IMR-90 (cell line): ENCODE data around the gene PEX6. TPM values are rescaled to one million over a fixed set of nuclear protein-coding genes. Genes with fewer than 3 reads are reported as not detected.

Experiments used
- ATAC-seq: fragments of 200-7000 bp; cut with Tn5 transposase; 2 replicates; pipeline ENCODE4 v1.9.1; 2020; ENCODE audit warnings: low read depth, mild to moderate bottlenecking, moderate library complexity
- BruUV-seq: library from RNA; stranded (reverse); fragments of 400-500 nt; replicated peaks from 2 replicates; lab custom pipeline; 2021; lab: Mats Ljungman, UMichigan
- CTCF ChIA-PET: fragments of 300-600 bp; formaldehyde crosslinking; extraction: SDS; loops from one replicate; lab custom pipeline; 2021; ENCODE audit warnings: antibody characterized with exemption; lab: Yijun Ruan, JAX
- POLR2A ChIA-PET: fragments of 300-600 bp; sonication (Branson Sonifier 250); formaldehyde crosslinking; loops from one replicate; lab custom pipeline; 2022; ENCODE audit warnings: antibody characterized with exemption; ENCODE audit not compliant: unreplicated experiment; lab: Charles Lee
- DNase-seq: peaks from one replicate; pipeline ENCODE4 v3.0.0; 2013
- H2AFZ ChIP-seq: replicated peaks from 2 replicates; pipeline ENCODE3; 2013; ENCODE audit warnings: low read length, mild to moderate bottlenecking; ENCODE audit not compliant: poor library complexity
- H2AK5ac ChIP-seq: 2 replicates; pipeline ENCODE4 v1.6.1; 2013; ENCODE audit warnings: low read depth, low read length, inconsistent platforms
- H2AK9ac ChIP-seq: replicated peaks from 2 replicates; pipeline ENCODE3; 2013; ENCODE audit warnings: mild to moderate bottlenecking, low read depth, low read length, moderate library complexity; ENCODE audit not compliant: poor library complexity
- H2BK120ac ChIP-seq: 2 replicates; pipeline ENCODE4 v1.6.1; 2013; ENCODE audit warnings: low read depth, low read length, inconsistent platforms
- H2BK15ac ChIP-seq: 3 replicates; pipeline ENCODE4 v1.6.1; 2013; ENCODE audit warnings: low read depth, low read length, inconsistent platforms
- H2BK20ac ChIP-seq: 2 replicates; pipeline ENCODE4 v1.6.1; 2013; ENCODE audit warnings: low read depth, mild to moderate bottlenecking, inconsistent platforms, low read length, moderate library complexity
- H2BK5ac ChIP-seq: 2 replicates; pipeline ENCODE4 v1.6.1; 2013; ENCODE audit warnings: mild to moderate bottlenecking, low read depth, low read length, inconsistent platforms; ENCODE audit not compliant: poor library complexity, severe bottlenecking
- H3K14ac ChIP-seq: replicated peaks from 2 replicates; pipeline ENCODE4 v1.6.1; 2013; ENCODE audit warnings: low read depth, low read length, inconsistent platforms
- H3K18ac ChIP-seq: 2 replicates; pipeline ENCODE4 v1.6.1; 2013; ENCODE audit warnings: low read depth, low read length, control low read depth
- H3K23ac ChIP-seq: 2 replicates; pipeline ENCODE4 v1.6.1; 2013; ENCODE audit warnings: low read depth, low read length, inconsistent platforms
- H3K27ac ChIP-seq: 2 replicates; pipeline ENCODE4 v1.5.1; 2013; ENCODE audit warnings: mild to moderate bottlenecking, control low read depth, low read length; ENCODE audit not compliant: insufficient read depth
- H3K27me3 ChIP-seq: 2 replicates; pipeline ENCODE4 v1.6.1; 2013; ENCODE audit warnings: low read length; ENCODE audit not compliant: control insufficient read depth, insufficient read depth
- H3K36me3 ChIP-seq: 2 replicates; pipeline ENCODE4 v1.6.1; 2013; ENCODE audit warnings: low read length, mixed read lengths; ENCODE audit not compliant: control insufficient read depth, insufficient read depth
- H3K4ac ChIP-seq: 2 replicates; pipeline ENCODE4 v1.6.1; 2013; ENCODE audit warnings: low read depth, low read length, inconsistent platforms
- H3K4me1 ChIP-seq: 2 replicates; pipeline ENCODE4 v1.6.1; 2013; ENCODE audit warnings: low read length, mixed read lengths; ENCODE audit not compliant: control insufficient read depth, insufficient read depth
- H3K4me2 ChIP-seq: 2 replicates; pipeline ENCODE4 v1.6.1; 2013; ENCODE audit warnings: low read depth, mild to moderate bottlenecking, control low read depth, low read length, moderate library complexity
- H3K4me3 ChIP-seq: 2 replicates; pipeline ENCODE4 v1.5.1; 2013; ENCODE audit warnings: low read depth, mild to moderate bottlenecking, control low read depth, low read length, moderate library complexity; ENCODE audit not compliant: insufficient read depth
- H3K56ac ChIP-seq: 2 replicates; pipeline ENCODE4 v1.6.1; 2013; ENCODE audit warnings: low read length, inconsistent platforms; ENCODE audit not compliant: insufficient read depth; ENCODE audit errors: extremely low read depth
- H3K79me1 ChIP-seq, 2 experiments: 2 replicates each; pipeline ENCODE4 v1.6.1; 2013; ENCODE audit warnings: low read length in 2 of 2, inconsistent platforms in 1 of 2, low read depth in 1 of 2
- H3K9ac ChIP-seq: 2 replicates; pipeline ENCODE4 v1.6.1; 2013; ENCODE audit warnings: low read depth, low read length, control low read depth
- H3K9me1 ChIP-seq: 2 replicates; pipeline ENCODE4 v1.6.1; 2013; ENCODE audit warnings: low read length, inconsistent platforms; ENCODE audit not compliant: insufficient read depth
- H3K9me3 ChIP-seq: 2 replicates; pipeline ENCODE4 v1.6.1; 2013; ENCODE audit warnings: low read length; ENCODE audit not compliant: control insufficient read depth, insufficient read depth
- H4K20me1 ChIP-seq: 2 replicates; pipeline ENCODE4 v1.6.1; 2013; ENCODE audit warnings: low read length, inconsistent platforms; ENCODE audit not compliant: insufficient read depth
- H4K5ac ChIP-seq: 2 replicates; pipeline ENCODE4 v1.6.1; 2013; ENCODE audit warnings: mild to moderate bottlenecking, low read depth, low read length, control low read depth
- H4K8ac ChIP-seq, 2 experiments: 2 replicates each; pipeline ENCODE4 v1.6.1; 2013; ENCODE audit warnings: low read depth in 2 of 2, low read length in 2 of 2, control low read depth in 1 of 2, inconsistent platforms in 1 of 2
- H4K91ac ChIP-seq: 2 replicates; pipeline ENCODE4 v1.6.1; 2013; ENCODE audit warnings: low read depth, low read length, inconsistent platforms; ENCODE audit not compliant: insufficient read depth
- BHLHE40 ChIP-seq: fragments of 150-350 bp; IDR thresholded peaks from 2 replicates; pipeline ENCODE4 v1.6.1; 2016; ENCODE audit warnings: mild to moderate bottlenecking, low read depth, low read length
- CHD1 ChIP-seq: IDR thresholded peaks from 2 replicates; pipeline ENCODE4 v1.6.1; 2012; ENCODE audit warnings: low read depth, low read length, improper control_type of control experiment
- ELK1 ChIP-seq: fragments of 150-350 bp; IDR thresholded peaks from 2 replicates; pipeline ENCODE4 v1.6.1; 2016; ENCODE audit warnings: low read depth, mild to moderate bottlenecking, low read length, moderate library complexity, borderline replicate concordance
- MXI1 ChIP-seq: IDR thresholded peaks from 2 replicates; pipeline ENCODE4 v1.6.1; 2012; ENCODE audit warnings: low read depth, mild to moderate bottlenecking, low read length, moderate library complexity, borderline replicate concordance
- NFE2L2 ChIP-seq: fragments of 150-350 bp; IDR thresholded peaks from 2 replicates; pipeline ENCODE4 v1.6.1; 2016; ENCODE audit warnings: low read depth, mild to moderate bottlenecking, low read length
- POLR2A ChIP-seq: IDR thresholded peaks from 2 replicates; pipeline ENCODE4 v1.6.1; 2012; ENCODE audit warnings: mild to moderate bottlenecking, low read depth, low read length
- WGBS, 2 experiments: methylation state at CpG; one replicate each; pipeline versions ENCODE4 v1.1.5 to v1.1.7; 2013; ENCODE audit warnings: missing lambda C conversion rate in 2 of 2; ENCODE audit not compliant: insufficient read length in 1 of 2; ENCODE audit errors: extremely low coverage in 2 of 2; 5-methylcytosine and 5-hydroxymethylcytosine counted together
- dilution Hi-C: fragments of 300-500 bp; cut with HindIII; formaldehyde crosslinking; loops from one replicate; pipeline ENCODE4 v1.14.3; 2018; ENCODE audit warnings: low sequenced_read_pairs; ENCODE audit not compliant: unreplicated experiment
- in situ Hi-C: fragments of 300-500 bp; cut with MboI; formaldehyde crosslinking; loops from 3 replicates; pipeline ENCODE4 v1.14.3; 2019; ENCODE audit warnings: low sequenced_read_pairs, inconsistent platforms, mixed read lengths
- intact Hi-C: fragments of 100-400 bp; cut with micrococcal nuclease; formaldehyde crosslinking; loops from 2 replicates; pipeline ENCODE4 v1.10.0; 2022
- polyA plus RNA-seq, 3 experiments: library from polyadenylated mRNA; depleted of rRNA; stranded (reverse); fragments of >200 nt; gene quantifications; 2 replicates each; pipeline ENCODE4 v1.2.3, GENCODE V29; 2012; ENCODE audit warnings: low replicate concordance in 1 of 3
- total RNA-seq: library from RNA; depleted of rRNA; stranded (reverse); fragments of >200 nt; gene quantifications from 2 replicates; pipeline ENCODE4 v1.2.3, GENCODE V29; 2012

PEX6 gene
- total and polyA plus RNA-seq, 2 of the 4 experiments (the other 2 are of a cell fraction): 10.4 to 10.6 TPM

GRCh38 chr6:42961020-42961470, 17.9 kb downstream of the PEX6 start:
- no peak overlapping the region for H2BK5ac ChIP-seq
- H3K14ac ChIP-seq: no peak overlapping the region
- H3K27ac ChIP-seq: no peak overlapping the region
- no TSS peak for BruUV-seq
- TF ChIP-seq MXI1: no peak
- no peak for TF ChIP-seq BHLHE40
- no peak for TF ChIP-seq POLR2A
- no peak for TF ChIP-seq NFE2L2
- TF ChIP-seq CHD1: no peak
- no peak for TF ChIP-seq ELK1
- H3K23ac ChIP-seq: no peak overlapping the region
- no peaks in the 10 kb centered on the region for H3K9me3 ChIP-seq
- H3K4me3 ChIP-seq: peak overlapping the region; percentile 18; the same call in 1 of the 2 replicates
- no peak overlapping the region for H2BK120ac ChIP-seq
- H2BK20ac ChIP-seq: no peak overlapping the region
- no peaks in the 10 kb centered on the region for H3K27me3 ChIP-seq
- no peak overlapping the region for H4K8ac ChIP-seq
- CTCF ChIA-PET: interaction anchor here (0.7 kb wide), 1 partner anchor 257 kb away, joined by 4 read pairs; no protein-coding TSS in a partner anchor
- POLR2A ChIA-PET: no interaction called here
- ATAC-seq (no peak), DNase-seq (no peak)
- H3K4ac ChIP-seq: no peak overlapping the region
- H3K4me1 ChIP-seq: peaks cover 7% of the 10 kb centered on the region; the same call in 1 of the 2 replicates
- no peaks in the 10 kb centered on the region for H4K20me1 ChIP-seq
- peak overlapping the region; percentile 35 for H3K4me2 ChIP-seq
- H2AK9ac ChIP-seq: no peak overlapping the region
- no peak overlapping the region for H3K56ac ChIP-seq
- intact Hi-C loops: no loop called here
- H3K18ac ChIP-seq: no peak overlapping the region
- H2AK5ac ChIP-seq: 0 out of 2 replicates have a peak overlapping the region, but pooled peaks have one; percentile 2
- H4K5ac ChIP-seq: no peak overlapping the region
- dilution Hi-C loops: no loop called here
- no peak overlapping the region for H4K91ac ChIP-seq
- H3K79me1 ChIP-seq: peaks cover 0 to 3% of the 10 kb centered on the region in 2 experiments; a peak in 1 of 4 replicates
- in situ Hi-C loops: no loop called here
- H2AFZ ChIP-seq: peak overlapping the region; percentile 84
- H2BK15ac ChIP-seq: no peak overlapping the region
- peaks cover 29% of the 10 kb centered on the region for H3K36me3 ChIP-seq
- 44% methylated on average over 13 of the region's 15 CpGs; no CpG with 5 or more reads in 1 of the 2 experiments for WGBS, 2 experiments
- no peak overlapping the region for H3K9ac ChIP-seq
- H3K9me1 ChIP-seq: no peaks in the 10 kb centered on the region
